Liver (tissue), 9 donors: ENCODE measurements around the gene FGL2. TPM values are rescaled to one million over a fixed set of nuclear protein-coding genes. Genes with fewer than 3 reads are reported as not detected.
"Not testable (repeated sequence)": the region's sequence is repeated elsewhere in the genome, so short reads cannot be mapped to it uniquely, and the experiment has no call there.

Source experiments
- DNase-seq: peaks from one replicate; pipeline ENCODE4 v3.0.0-alpha.2; 2017; ENCODE audit warnings: low spot score
- H3K27ac ChIP-seq, 2 donors: one replicate each; pipeline ENCODE4 v1.7.0; 2013; ENCODE audit warnings: inconsistent platforms in 2 of 2, low read length in 2 of 2, control low read depth in 1 of 2, low read depth in 1 of 2, mild to moderate bottlenecking in 1 of 2
- H3K27me3 ChIP-seq, 4 donors: one replicate each; pipeline versions ENCODE4 v1.6.1 to v1.7.0; 2013; ENCODE audit warnings: low read length in 3 of 4, inconsistent platforms in 1 of 4, mild to moderate bottlenecking in 1 of 4, moderate library complexity in 1 of 4; ENCODE audit not compliant: control insufficient read depth in 4 of 4, insufficient read depth in 4 of 4
- H3K36me3 ChIP-seq, 4 donors: one replicate each; pipeline versions ENCODE4 v1.6.1 to v1.7.0; 2013; ENCODE audit warnings: low read length in 3 of 4, mild to moderate bottlenecking in 3 of 4, low read depth in 1 of 4, moderate library complexity in 1 of 4; ENCODE audit not compliant: control insufficient read depth in 4 of 4, insufficient read depth in 3 of 4
- H3K4me1 ChIP-seq, 4 donors: one replicate each; pipeline versions ENCODE4 v1.6.1 to v1.7.0; 2013; ENCODE audit warnings: low read length in 3 of 4, mild to moderate bottlenecking in 3 of 4, moderate library complexity in 1 of 4; ENCODE audit not compliant: control insufficient read depth in 4 of 4, insufficient read depth in 4 of 4
- H3K4me3 ChIP-seq, 3 donors: one replicate each; pipeline versions ENCODE4 v1.6.1 to v1.7.0; 2013; ENCODE audit warnings: low read length in 3 of 3, control low read depth in 1 of 3, low read depth in 1 of 3, mild to moderate bottlenecking in 1 of 3
- H3K9ac ChIP-seq, 2 donors: one replicate each; pipeline ENCODE4 v1.7.0; 2013; ENCODE audit warnings: low read length in 2 of 2, mild to moderate bottlenecking in 2 of 2, moderate library complexity in 2 of 2, control low read depth in 1 of 2, low read depth in 1 of 2
- H3K9me3 ChIP-seq, 4 donors: one replicate each; pipeline versions ENCODE4 v1.6.1 to v1.7.0; 2013; ENCODE audit warnings: low read length in 3 of 4; ENCODE audit not compliant: control insufficient read depth in 4 of 4
- ATF3 ChIP-seq: IDR thresholded peaks from 2 replicates; pipeline ENCODE4 v1.6.1; 2016; ENCODE audit warnings: antibody characterized with exemption
- CTCF ChIP-seq: fragments of 150-350 bp; IDR thresholded peaks from 2 replicates; pipeline ENCODE4 v1.5.1; 2017; ENCODE audit warnings: improper control_type of control experiment, low read depth, low read length; ENCODE audit not compliant: missing input control
- EGR1 ChIP-seq, 2 donors: IDR thresholded peaks; 2 replicates each; pipeline ENCODE4 v1.6.1; 2016 to 2018; ENCODE audit warnings: antibody characterized with exemption in 2 of 2, low read depth in 2 of 2
- FOXA1 ChIP-seq: IDR thresholded peaks from 2 replicates; pipeline ENCODE4 v1.6.1; 2016; ENCODE audit warnings: antibody characterized with exemption
- FOXA2 ChIP-seq: IDR thresholded peaks from 2 replicates; pipeline ENCODE4 v1.6.1; 2016; ENCODE audit warnings: antibody characterized with exemption
- GABPA ChIP-seq, 2 donors: IDR thresholded peaks in 1 of 2; conservative IDR thresholded peaks in 1 of 2; 2 replicates each; pipeline ENCODE4 v1.6.1; 2016; ENCODE audit warnings: antibody characterized with exemption in 2 of 2, mild to moderate bottlenecking in 1 of 2, moderate library complexity in 1 of 2
- HNF4A ChIP-seq, 2 donors: conservative IDR thresholded peaks; 2 replicates each; pipeline ENCODE4 v1.6.1; 2016; ENCODE audit warnings: antibody characterized with exemption in 2 of 2, mild to moderate bottlenecking in 2 of 2
- HNF4G ChIP-seq: IDR thresholded peaks from 2 replicates; pipeline ENCODE4 v1.6.1; 2016; ENCODE audit warnings: antibody characterized with exemption
- JUND ChIP-seq, 2 donors: IDR thresholded peaks; 2 replicates each; pipeline ENCODE4 v1.6.1; 2016; ENCODE audit warnings: antibody characterized with exemption in 2 of 2
- MAX ChIP-seq: IDR thresholded peaks from 2 replicates; pipeline ENCODE4 v1.6.1; 2016; ENCODE audit warnings: antibody characterized with exemption
- NR2F2 ChIP-seq: IDR thresholded peaks from 2 replicates; pipeline ENCODE4 v1.6.1; 2016; ENCODE audit warnings: antibody characterized with exemption
- RAD21 ChIP-seq, 2 donors: IDR thresholded peaks; 2 replicates each; pipeline ENCODE4 v1.6.1; 2016; ENCODE audit warnings: antibody characterized with exemption in 2 of 2, mild to moderate bottlenecking in 2 of 2
- REST ChIP-seq: IDR thresholded peaks from 2 replicates; pipeline ENCODE4 v1.6.1; 2016; ENCODE audit warnings: antibody characterized with exemption, mild to moderate bottlenecking
- RXRA ChIP-seq, 2 donors: IDR thresholded peaks; 2 replicates each; pipeline ENCODE4 v1.6.1; 2017 to 2018; ENCODE audit warnings: antibody characterized with exemption in 2 of 2, mild to moderate bottlenecking in 1 of 2
- SP1 ChIP-seq: IDR thresholded peaks from 2 replicates; pipeline ENCODE4 v1.6.1; 2018; ENCODE audit warnings: antibody characterized with exemption, mild to moderate bottlenecking
- TAF1 ChIP-seq: conservative IDR thresholded peaks from 2 replicates; pipeline ENCODE4 v1.6.1; 2016; ENCODE audit warnings: antibody characterized with exemption, mild to moderate bottlenecking
- YY1 ChIP-seq: IDR thresholded peaks from 2 replicates; pipeline ENCODE4 v1.6.1; 2016; ENCODE audit warnings: antibody characterized with exemption, mild to moderate bottlenecking
- ZBTB33 ChIP-seq: IDR thresholded peaks from 2 replicates; pipeline ENCODE4 v1.6.1; 2016; ENCODE audit warnings: antibody characterized with exemption
- WGBS: extraction: QIAGEN DNeasy Blood & Tissue Kit; methylation state at CpG from one replicate; pipeline ENCODE4 v1.1.7; 2013; 5-methylcytosine and 5-hydroxymethylcytosine counted together
- polyA plus RNA-seq, 2 donors: library from polyadenylated mRNA; stranded (reverse) in 1 of 2; unstranded in 1 of 2; fragments of 200-250 nt in 1 of 2; fragments of >200 nt in 1 of 2; fragmentation: Nextera tagmentation in 1 of 2; extraction: Ambion mirVana in 1 of 2; gene quantifications; one replicate each; pipeline versions ENCODE4 v1.2.1 to v1.2.3, GENCODE V29; 2013 to 2015
- total RNA-seq, 2 donors: library from RNA; depleted of rRNA; stranded (reverse); fragments of >200 nt; gene quantifications; one replicate each; pipeline ENCODE4 v1.2.3, GENCODE V29; 2014
- donor health status: healthy.
- donor health status: healthy.
- donor health status: healthy.
- donor health status: healthy.
- donor health status: healthy.

FGL2 gene
- total and polyA plus RNA-seq, 4 donors: 2.7 to 21.7 (median 13.6) TPM

GRCh38 chr7:77222065-77222464 is 22.4 kb upstream of the FGL2 start:
- Histone ChIP-seq H3K36me3 (no peaks in the 10 kb centered on the region), H3K4me1 (no peaks in the 10 kb centered on the region), H3K9ac (no peak overlapping the region), H3K27me3 (no peaks in the 10 kb centered on the region), H3K4me3 (no peak overlapping the region), H3K27ac (no peak overlapping the region), H3K9me3 (peaks cover 0 to 3% (median 0%) of the 10 kb centered on the region in 4 donors)
- TF ChIP-seq MAX: no peak
- TF ChIP-seq GABPA (IDR thresholded peaks at IDR 0.05 in 1 of 2, conservative IDR thresholded peaks at IDR 0.05 in 1 of 2): no peak
- TF ChIP-seq HNF4G: no peak
- no peak for TF ChIP-seq YY1
- no peak for TF ChIP-seq TAF1
- TF ChIP-seq NR2F2: no peak
- TF ChIP-seq JUND (IDR thresholded peaks at IDR 0.05): no peak
- no peak for TF ChIP-seq SP1
- TF ChIP-seq RXRA (IDR thresholded peaks at IDR 0.05): no peak
- TF ChIP-seq FOXA2: no peak
- no peak for TF ChIP-seq REST
- no peak for TF ChIP-seq CTCF
- TF ChIP-seq RAD21 (IDR thresholded peaks at IDR 0.05): no peak
- no peak for TF ChIP-seq FOXA1
- no peak for TF ChIP-seq ATF3
- TF ChIP-seq HNF4A (conservative IDR thresholded peaks at IDR 0.05): no peak
- no peak for TF ChIP-seq ZBTB33
- TF ChIP-seq EGR1 (IDR thresholded peaks at IDR 0.05; ENCODE audit: low read depth in 2 of 2): no peak
- no peak for DNase-seq
- WGBS: 88% methylated on average over 4 of the region's 4 CpGs

GRCh38 chr7:77219701-77220331 is 20.2 kb upstream of the FGL2 start:
- WGBS: 95% methylated on average over 10 of the region's 10 CpGs
- not testable (repeated sequence) for H3K27ac ChIP-seq, H3K4me1 ChIP-seq, H3K4me3 ChIP-seq, H3K36me3 ChIP-seq, H3K9me3 ChIP-seq, H3K27me3 ChIP-seq, DNase-seq, H3K9ac ChIP-seq
